ENCODE results near the gene NPRL2. TPM values are rescaled to one million over a fixed set of nuclear protein-coding genes. Genes with fewer than 3 reads are reported as not detected.

Gene NPRL2
- total and polyA plus RNA-seq, 2 of the 13 experiments (the other 11 are each of a cell fraction or from before 2014, with no cell fraction given) = 30.6 to 51.4 TPM

- peak; percentile 97 for TF ChIP-seq GMEB1 (CRISPR knock-in tag; IDR thresholded peaks at IDR 0.05; ENCODE audit: borderline replicate concordance)
- TF ChIP-seq CCAR2 (optimal IDR thresholded peaks at IDR 0.05; ENCODE audit: low read depth, low read length) = no peak
- TF ChIP-seq PBX3 (CRISPR knock-in tag; IDR thresholded peaks at IDR 0.05; ENCODE audit: borderline replicate concordance) = no peak
- peak; percentile 96 for TF ChIP-seq ZNF792 (CRISPR knock-in tag; IDR thresholded peaks at IDR 0.05)
- TF ChIP-seq CEBPG (CRISPR knock-in tag; IDR thresholded peaks at IDR 0.05) = peak; percentile 61
- no peak for TF ChIP-seq ZSCAN20 (CRISPR knock-in tag; IDR thresholded peaks at IDR 0.05; ENCODE audit: borderline replicate concordance)
- peak; percentile 96 for TF ChIP-seq GABPB1 (CRISPR knock-in tag; IDR thresholded peaks at IDR 0.05)
- peak; percentile 64; the same call in 1 of the 2 replicates for TF ChIP-seq SP5 (CRISPR knock-in tag; IDR thresholded peaks at IDR 0.05; ENCODE audit: borderline replicate concordance, low read depth)
- peak; percentile 55; the same call in 1 of the 2 replicates for TF ChIP-seq ZNF75D (CRISPR knock-in tag; IDR thresholded peaks at IDR 0.05; ENCODE audit: borderline replicate concordance)
- peak; percentile 85; the same call in 1 of the 2 replicates for TF ChIP-seq HNRNPL (IDR thresholded peaks at IDR 0.05; ENCODE audit: low read depth, low read length)
- no peak for TF ChIP-seq ZNF549 (CRISPR knock-in tag; IDR thresholded peaks at IDR 0.05)
- TF ChIP-seq NFATC3 (CRISPR knock-in tag; IDR thresholded peaks at IDR 0.05) = peak; percentile 86; the same call in 1 of the 2 replicates
- TF ChIP-seq IRF2 (CRISPR knock-in tag; IDR thresholded peaks at IDR 0.05) = peak; percentile 94
- 0 out of 2 replicates have a peak, but pooled peaks have one; percentile 72 for TF ChIP-seq ATF6 (CRISPR knock-in tag; conservative IDR thresholded peaks at IDR 0.05)
- TF ChIP-seq ZNF639 (CRISPR knock-in tag; conservative IDR thresholded peaks at IDR 0.05) = peak; percentile 90
- TF ChIP-seq HOXA5 (CRISPR knock-in tag; IDR thresholded peaks at IDR 0.05) = peak; percentile 41; the same call in 1 of the 2 replicates
- TF ChIP-seq NFYC (CRISPR knock-in tag; IDR thresholded peaks at IDR 0.05) = peak; percentile 49
- TF ChIP-seq RFXAP (CRISPR knock-in tag; IDR thresholded peaks at IDR 0.05; ENCODE audit: borderline replicate concordance) = peak; percentile 77; the same call in 1 of the 2 replicates
- TF ChIP-seq ZXDC (CRISPR knock-in tag; IDR thresholded peaks at IDR 0.05) = no peak; the same call in 1 of the 2 replicates
- peak; percentile 95 for TF ChIP-seq FOXC1 (CRISPR knock-in tag; IDR thresholded peaks at IDR 0.05; ENCODE audit: borderline replicate concordance)
- peak; percentile 58; the same call in 2 of the 3 replicates for TF ChIP-seq MXI1 (IDR thresholded peaks at IDR 0.05; ENCODE audit: borderline replicate concordance, low read depth, low read length)
These were observed at the start of gene NPRL2, which contains the start of gene CYB561D2 (continued) for GRCh38 chr3:50350527-50351322.

Data from HepG2 (cell line).